Astrocyte (in vitro differentiated cells and primary cell): ENCODE data around the gene HMCN2. TPM values are rescaled to one million over a fixed set of nuclear protein-coding genes. Genes with fewer than 3 reads are reported as not detected.

Experiments
- DNase-seq: peaks from one replicate; pipeline ENCODE4 v3.0.0-alpha.2; 2010; ENCODE audit warnings: low read depth
- FAIRE-seq: peaks from 2 replicates; lab custom pipeline; 2011; peaks lifted over from hg19 to GRCh38; lab: Jason Lieb, UNC
- H2AFZ ChIP-seq: 2 replicates; pipeline ENCODE4 v1.6.0; 2012; ENCODE audit warnings: low read depth, low read length, inconsistent platforms
- H3K27ac ChIP-seq: 2 replicates; pipeline ENCODE4 v1.5.1; 2011; ENCODE audit warnings: low read depth, low read length, inconsistent platforms
- H3K27me3 ChIP-seq: 2 replicates; pipeline ENCODE4 v1.6.0; 2011; ENCODE audit warnings: low read length, inconsistent platforms; ENCODE audit not compliant: insufficient read depth
- H3K36me3 ChIP-seq: 2 replicates; pipeline ENCODE4 v1.5.1; 2011; ENCODE audit warnings: low read length, inconsistent platforms; ENCODE audit not compliant: insufficient read depth
- H3K4me1 ChIP-seq: 2 replicates; pipeline ENCODE4 v1.5.1; 2011; ENCODE audit warnings: low read length, inconsistent platforms; ENCODE audit not compliant: insufficient read depth
- H3K4me2 ChIP-seq: 2 replicates; pipeline ENCODE4 v1.6.0; 2012; ENCODE audit warnings: low read length, inconsistent platforms
- H3K4me3 ChIP-seq: 2 replicates; pipeline ENCODE4 v1.5.1; 2011; ENCODE audit warnings: low read depth, mild to moderate bottlenecking, low read length, inconsistent platforms; ENCODE audit not compliant: insufficient read depth
- H3K79me2 ChIP-seq: 2 replicates; pipeline ENCODE4 v1.6.0; 2012; ENCODE audit warnings: mild to moderate bottlenecking, low read length, inconsistent platforms; ENCODE audit not compliant: insufficient read depth
- H3K9ac ChIP-seq: 2 replicates; pipeline ENCODE4 v1.6.0; 2012; ENCODE audit warnings: mild to moderate bottlenecking, low read length, inconsistent platforms
- H3K9me3 ChIP-seq: 2 replicates; pipeline ENCODE4 v1.5.1; 2012; ENCODE audit warnings: low read depth, mild to moderate bottlenecking, low read length, inconsistent platforms; ENCODE audit not compliant: insufficient read depth
- H4K20me1 ChIP-seq: 2 replicates; pipeline ENCODE4 v1.6.0; 2012; ENCODE audit warnings: low read length, inconsistent platforms; ENCODE audit not compliant: insufficient read depth
- H3K27ac Mint-ChIP-seq: one replicate; pipeline ENCODE4 v1.8.0; 2021; ENCODE audit warnings: mild to moderate bottlenecking, mixed read lengths; ENCODE audit not compliant: unreplicated experiment
- H3K27me3 Mint-ChIP-seq: one replicate; pipeline ENCODE4 v1.8.0; 2021; ENCODE audit warnings: low read depth, mixed read lengths; ENCODE audit not compliant: unreplicated experiment
- H3K36me3 Mint-ChIP-seq: one replicate; pipeline ENCODE4 v1.8.0; 2021; ENCODE audit warnings: low read depth, mixed read lengths; ENCODE audit not compliant: unreplicated experiment
- H3K4me1 Mint-ChIP-seq: one replicate; pipeline ENCODE4 v1.8.0; 2021; ENCODE audit warnings: low read depth, mixed read lengths; ENCODE audit not compliant: unreplicated experiment
- H3K4me3 Mint-ChIP-seq: one replicate; pipeline ENCODE4 v1.8.0; 2021; ENCODE audit warnings: mild to moderate bottlenecking, moderate library complexity, mixed read lengths; ENCODE audit not compliant: unreplicated experiment
- H3K9me3 Mint-ChIP-seq: one replicate; pipeline ENCODE4 v1.8.0; 2021; ENCODE audit warnings: mild to moderate bottlenecking, mixed read lengths; ENCODE audit not compliant: unreplicated experiment
- CTCF ChIP-seq: IDR thresholded peaks from 2 replicates; pipeline ENCODE4 v1.5.1; 2011; ENCODE audit warnings: low read depth, mild to moderate bottlenecking, inconsistent platforms, low read length, moderate library complexity; ENCODE audit not compliant: insufficient read depth
- EZH2 ChIP-seq: IDR thresholded peaks from 2 replicates; pipeline ENCODE4 v1.6.1; 2012; ENCODE audit warnings: mild to moderate bottlenecking, low read length, inconsistent platforms; ENCODE audit not compliant: insufficient read depth
- total RNA-seq: library from RNA; stranded (reverse); gene quantifications from 2 replicates; pipeline ENCODE4 v1.2.1, GENCODE V29; 2021

The HMCN2 gene
- total RNA-seq, 1 donor from 2014 or later = 1.6 TPM

- Mint-ChIP-seq H3K27me3 (peaks cover 66% of the 10 kb centered on the region), H3K4me1 (peaks cover 16% of the 10 kb centered on the region), H3K27ac (peak overlapping the region; percentile 6), H3K36me3 (no peaks in the 10 kb centered on the region), H3K4me3 (no peak overlapping the region), H3K9me3 (no peaks in the 10 kb centered on the region)
- DNase-seq (peak; percentile 18), FAIRE-seq (no peak)
- peaks cover 73% of the 10 kb centered on the region for H3K27me3 ChIP-seq
- no peak overlapping the region for H3K9ac ChIP-seq
- no peak overlapping the region for H3K4me3 ChIP-seq
- peaks cover 2% of the 10 kb centered on the region for H3K4me1 ChIP-seq
- H3K9me3 ChIP-seq = no peaks in the 10 kb centered on the region
- no peak overlapping the region for H3K27ac ChIP-seq
- no peak overlapping the region for H3K4me2 ChIP-seq
- no peak overlapping the region for H2AFZ ChIP-seq
- H3K36me3 ChIP-seq = no peaks in the 10 kb centered on the region
- TF ChIP-seq CTCF (no peak), EZH2 (no peak)
- no peaks in the 10 kb centered on the region for H4K20me1 ChIP-seq
- no peaks in the 10 kb centered on the region for H3K79me2 ChIP-seq
Measured at GRCh38 chr9:130263601-130264413, 1.8 kb upstream of the HMCN2 start.

GRCh38 chr9:130264414-130265350, 878 bp upstream of the HMCN2 start:
- Histone ChIP-seq H3K27ac (no peak overlapping the region), H2AFZ (no peak overlapping the region), H3K9ac (no peak overlapping the region), H4K20me1 (no peaks in the 10 kb centered on the region), H3K4me1 (peaks cover 2% of the 10 kb centered on the region), H3K27me3 (peaks cover 67% of the 10 kb centered on the region), H3K36me3 (no peaks in the 10 kb centered on the region), H3K79me2 (no peaks in the 10 kb centered on the region), H3K9me3 (no peaks in the 10 kb centered on the region), H3K4me3 (no peak overlapping the region), H3K4me2 (peak overlapping the region; percentile 19)
- TF ChIP-seq CTCF (no peak), EZH2 (no peak)
- FAIRE-seq = no peak
- DNase-seq = no peak
- H3K4me1 Mint-ChIP-seq = peaks cover 16% of the 10 kb centered on the region
- no peak overlapping the region for H3K4me3 Mint-ChIP-seq
- H3K36me3 Mint-ChIP-seq = no peaks in the 10 kb centered on the region
- H3K27me3 Mint-ChIP-seq = peaks cover 65% of the 10 kb centered on the region
- H3K9me3 Mint-ChIP-seq = no peaks in the 10 kb centered on the region
- no peak overlapping the region for H3K27ac Mint-ChIP-seq
